ENCODE results near the gene MAP1B. TPM values are rescaled to one million over a fixed set of nuclear protein-coding genes. Genes with fewer than 3 reads are reported as not detected.
"Not testable (repeated sequence)": the region's sequence is repeated elsewhere in the genome, so short reads cannot be mapped to it uniquely, and the experiment has no call there.

MAP1B gene
- total and polyA plus RNA-seq, 9 of the 15 experiments (the other 6 are each of a cell fraction or from before 2014, with no cell fraction given) = 5.2 to 66.1 (median 17.3) TPM

DNA sequence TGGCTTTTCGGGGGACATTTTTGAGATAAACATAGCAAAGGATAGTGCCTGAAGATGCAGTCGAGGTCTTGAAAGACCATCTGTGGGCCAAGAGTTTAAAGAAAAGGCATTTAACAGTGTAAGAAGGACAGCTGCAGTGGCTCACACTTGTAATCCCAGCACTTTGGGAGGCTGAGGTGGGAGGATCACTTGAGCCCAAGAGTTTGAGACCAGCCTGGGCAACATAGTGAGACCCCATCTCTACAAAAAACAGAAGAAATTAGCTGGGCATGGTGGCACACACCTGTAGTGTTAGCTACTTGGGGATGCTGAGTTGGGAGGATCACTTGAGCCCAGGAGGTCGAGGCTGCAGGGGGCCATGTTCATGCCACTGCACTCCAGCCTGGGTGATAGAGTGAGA is 63.9 kb downstream of the MAP1B start:
- peak; percentile 38; the same call in 1 of the 2 replicates for TF ChIP-seq ZNF121 (CRISPR knock-in tag; conservative IDR thresholded peaks at IDR 0.05)
- ATAC-seq; DNase-seq (ENCODE audit: extremely low read depth in 1 of 4, low spot score in 3 of 4); CTCF ChIA-PET (ENCODE audit: low intra/inter-chr PET ratio); BruUV-seq (replicated peaks); H3K27ac ChIP-seq (ENCODE audit: extremely low read depth, low read depth, low read length); FAIRE-seq; H3K9me1 ChIP-seq (ENCODE audit: control insufficient read depth, insufficient read depth, low read length); in situ Hi-C loops (cut with MboI); H3K27me3 ChIP-seq (ENCODE audit: control insufficient read depth in 2 of 2, insufficient read depth in 2 of 2, low read length in 2 of 2); H3K9ac ChIP-seq (ENCODE audit: insufficient read depth in 1 of 2, low read depth in 2 of 2, low read length in 2 of 2); H3K9me3 ChIP-seq (replicated peaks; ENCODE audit: control insufficient read depth, insufficient read depth, low read depth, low read length); H4K20me1 ChIP-seq (replicated peaks; ENCODE audit: control insufficient read depth, insufficient read depth, low read length); H3K4me2 ChIP-seq (ENCODE audit: insufficient read depth, low read length); H2AFZ ChIP-seq (ENCODE audit: low read depth, low read length); H3K79me2 ChIP-seq (ENCODE audit: control insufficient read depth, insufficient read depth, low read length); H3K4me3 ChIP-seq; intact Hi-C loops (cut with micrococcal nuclease): not testable (repeated sequence)
- peaks cover 12% of the 10 kb centered on the region; the same call in 1 of the 3 replicates for H3K36me3 ChIP-seq (ENCODE audit: control insufficient read depth, insufficient read depth, low read length)
- peaks cover 9 to 12% of the 10 kb centered on the region in 2 experiments; a peak in 3 of 5 replicates for H3K4me1 ChIP-seq (replicated peaks in 1 of 2; ENCODE audit: control insufficient read depth in 2 of 2, insufficient read depth in 2 of 2, low read length in 2 of 2)
- 82% methylated on average over 3 of the region's 3 CpGs for WGBS (ENCODE audit: insufficient coverage, low coverage, missing lambda C conversion rate)
- POLR2A ChIA-PET = interaction anchor here (0.9 kb wide), 1 partner anchor 10 kb away, joined by 3 read pairs; no protein-coding TSS in a partner anchor

DNA sequence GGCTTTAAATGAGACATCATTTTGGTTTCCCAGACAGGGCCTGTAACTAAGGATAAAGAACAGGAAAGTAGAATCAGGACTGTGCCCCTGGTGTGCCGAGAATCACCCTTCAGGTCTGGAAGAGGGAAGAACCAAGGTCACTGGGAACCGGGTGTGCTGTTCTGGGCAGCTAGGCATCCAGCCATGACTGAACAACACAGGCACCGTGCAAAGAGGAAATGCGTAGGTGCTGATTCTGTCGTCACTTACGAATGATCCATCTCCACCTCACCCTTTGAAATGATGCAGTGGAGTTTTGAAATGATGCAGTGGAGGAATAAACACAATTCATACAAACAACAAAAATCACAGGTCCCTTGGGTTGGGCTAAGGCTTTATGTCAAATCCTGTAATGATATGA is 64.4 kb downstream of the MAP1B start:
- BruUV-seq (replicated peaks) = no TSS peak
- Histone ChIP-seq H3K27ac (ENCODE audit: extremely low read depth, low read depth, low read length) (no peak overlapping the region), H3K4me3 (no peak overlapping the region), H3K9me1 (ENCODE audit: control insufficient read depth, insufficient read depth, low read length) (no peaks in the 10 kb centered on the region), H3K27me3 (ENCODE audit: control insufficient read depth in 2 of 2, insufficient read depth in 2 of 2, low read length in 2 of 2) (no peaks in the 10 kb centered on the region), H3K9me3 (replicated peaks; ENCODE audit: control insufficient read depth, insufficient read depth, low read depth, low read length) (no peaks in the 10 kb centered on the region), H3K4me1 (replicated peaks in 1 of 2; ENCODE audit: control insufficient read depth in 2 of 2, insufficient read depth in 2 of 2, low read length in 2 of 2) (peaks cover 5 to 9% of the 10 kb centered on the region in 2 experiments; a peak in 3 of 5 replicates), H4K20me1 (replicated peaks; ENCODE audit: control insufficient read depth, insufficient read depth, low read length) (no peaks in the 10 kb centered on the region), H3K9ac (ENCODE audit: insufficient read depth in 1 of 2, low read depth in 2 of 2, low read length in 2 of 2) (no peak overlapping the region), H3K4me2 (ENCODE audit: insufficient read depth, low read length) (no peak overlapping the region), H3K79me2 (ENCODE audit: control insufficient read depth, insufficient read depth, low read length) (peaks cover 5% of the 10 kb centered on the region; the same call in 1 of the 3 replicates), H3K36me3 (ENCODE audit: control insufficient read depth, insufficient read depth, low read length) (peaks cover 12% of the 10 kb centered on the region; the same call in 1 of the 3 replicates), H2AFZ (ENCODE audit: low read depth, low read length) (no peak overlapping the region)
- DNase-seq (ENCODE audit: extremely low read depth in 1 of 4, low spot score in 3 of 4) (no peak), FAIRE-seq (no peak), ATAC-seq (no peak)
- ChIA-PET POLR2A (interaction anchor here (0.5 to 0.7 kb wide), 2 partner anchors 11 to 238 kb away, joined by 3 read pairs; no protein-coding TSS in a partner anchor), CTCF (ENCODE audit: low intra/inter-chr PET ratio) (no interaction called here)
- 82% methylated on average over 6 of the region's 6 CpGs for WGBS (ENCODE audit: insufficient coverage, low coverage, missing lambda C conversion rate)
- intact Hi-C loops (cut with micrococcal nuclease) (no loop called here), in situ Hi-C loops (cut with MboI) (no loop called here)
- no peak for TF ChIP-seq ZNF124 (CRISPR knock-in tag; IDR thresholded peaks at IDR 0.05)
- TF ChIP-seq, protein P1, sequence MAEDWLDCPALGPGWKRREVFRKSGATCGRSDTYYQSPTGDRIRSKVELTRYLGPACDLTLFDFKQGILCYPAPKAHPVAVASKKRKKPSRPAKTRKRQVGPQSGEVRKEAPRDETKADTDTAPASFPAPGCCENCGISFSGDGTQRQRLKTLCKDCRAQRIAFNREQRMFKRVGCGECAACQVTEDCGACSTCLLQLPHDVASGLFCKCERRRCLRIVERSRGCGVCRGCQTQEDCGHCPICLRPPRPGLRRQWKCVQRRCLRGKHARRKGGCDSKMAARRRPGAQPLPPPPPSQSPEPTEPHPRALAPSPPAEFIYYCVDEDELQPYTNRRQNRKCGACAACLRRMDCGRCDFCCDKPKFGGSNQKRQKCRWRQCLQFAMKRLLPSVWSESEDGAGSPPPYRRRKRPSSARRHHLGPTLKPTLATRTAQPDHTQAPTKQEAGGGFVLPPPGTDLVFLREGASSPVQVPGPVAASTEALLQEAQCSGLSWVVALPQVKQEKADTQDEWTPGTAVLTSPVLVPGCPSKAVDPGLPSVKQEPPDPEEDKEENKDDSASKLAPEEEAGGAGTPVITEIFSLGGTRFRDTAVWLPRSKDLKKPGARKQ (CRISPR knock-in tag; IDR thresholded peaks at IDR 0.05) = no peak
- TF ChIP-seq ZNF324 (CRISPR knock-in tag; IDR thresholded peaks at IDR 0.05) = no peak
- TF ChIP-seq NEUROD1 (IDR thresholded peaks at IDR 0.05; ENCODE audit: borderline replicate concordance, low read depth, low read length, partially characterized antibody) = no peak
- no peak for TF ChIP-seq NR2C1 (IDR thresholded peaks at IDR 0.05)
- no peak for TF ChIP-seq NR2C1 (tag; IDR thresholded peaks at IDR 0.05)
- TF ChIP-seq E2F5 (CRISPR knock-in tag; IDR thresholded peaks at IDR 0.05) = no peak
- TF ChIP-seq, protein P2, sequence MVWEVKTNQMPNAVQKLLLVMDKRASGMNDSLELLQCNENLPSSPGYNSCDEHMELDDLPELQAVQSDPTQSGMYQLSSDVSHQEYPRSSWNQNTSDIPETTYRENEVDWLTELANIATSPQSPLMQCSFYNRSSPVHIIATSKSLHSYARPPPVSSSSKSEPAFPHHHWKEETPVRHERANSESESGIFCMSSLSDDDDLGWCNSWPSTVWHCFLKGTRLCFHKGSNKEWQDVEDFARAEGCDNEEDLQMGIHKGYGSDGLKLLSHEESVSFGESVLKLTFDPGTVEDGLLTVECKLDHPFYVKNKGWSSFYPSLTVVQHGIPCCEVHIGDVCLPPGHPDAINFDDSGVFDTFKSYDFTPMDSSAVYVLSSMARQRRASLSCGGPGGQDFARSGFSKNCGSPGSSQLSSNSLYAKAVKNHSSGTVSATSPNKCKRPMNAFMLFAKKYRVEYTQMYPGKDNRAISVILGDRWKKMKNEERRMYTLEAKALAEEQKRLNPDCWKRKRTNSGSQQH (CRISPR knock-in tag; IDR thresholded peaks at IDR 0.05) = no peak

All from K562 (cell line).